T-cell (primary cell): ENCODE results near the gene DIPK1B. TPM values are rescaled to one million over a fixed set of nuclear protein-coding genes. Genes with fewer than 3 reads are reported as not detected.
A peak's percentile ranks its signal among the peaks of the same experiment; 100 is the strongest.

Experiments used
- ATAC-seq, 4 experiments: fragments of 200-7000 bp in 3 of 4; fragments of 150-1000 bp in 1 of 4; cut with Tn5 transposase; replicated peaks in 1 of 4; 1 replicate in 3 of 4; 2 replicates in 1 of 4; pipeline ENCODE4 v1.10.0; 2021; ENCODE audit warnings: moderate library complexity in 3 of 4, mild to moderate bottlenecking in 2 of 4, moderate number of reproducible peaks in 1 of 4
- CTCF ChIA-PET, 2 donors: fragments of 300-600 bp; sonication (Branson Sonifier 250); formaldehyde crosslinking; loops; one replicate each; lab custom pipeline; 2022; ENCODE audit warnings: antibody characterized with exemption in 2 of 2; lab: Charles Lee
- POLR2A ChIA-PET, 2 donors: fragments of 300-600 bp; sonication (Branson Sonifier 250); formaldehyde crosslinking; loops; one replicate each; lab custom pipeline; 2022; ENCODE audit warnings: antibody characterized with exemption in 2 of 2; lab: Charles Lee
- DNase-seq, 35 experiments: peaks; one replicate each; pipeline versions ENCODE4 v3.0.0 to v3.0.0-alpha.2; 2013 to 2023
- H3K27ac ChIP-seq: one replicate; pipeline ENCODE4 v1.5.1; 2013; ENCODE audit warnings: low read length
- H3K27me3 ChIP-seq, 2 experiments: replicated peaks in 1 of 2; 1 replicate in 1 of 2; 2 replicates in 1 of 2; pipeline versions ENCODE4 v1.6.1 to v1.7.0; 2013; ENCODE audit warnings: low read length in 1 of 2, mixed read lengths in 1 of 2; ENCODE audit not compliant: control insufficient read depth in 2 of 2, insufficient read depth in 2 of 2; ENCODE audit errors: extremely low read depth in 1 of 2
- H3K36me3 ChIP-seq, 2 donors: 1 replicate in 1 of 2; 2 replicates in 1 of 2; pipeline versions ENCODE4 v1.6.1 to v1.7.0; 2013; ENCODE audit warnings: low read length in 1 of 2; ENCODE audit not compliant: control insufficient read depth in 2 of 2, insufficient read depth in 1 of 2; ENCODE audit errors: extremely low read depth in 1 of 2
- H3K4me1 ChIP-seq, 2 experiments: 1 replicate in 1 of 2; 2 replicates in 1 of 2; pipeline versions ENCODE4 v1.6.1 to v1.7.0; 2013; ENCODE audit warnings: low read length in 2 of 2, mixed read lengths in 1 of 2; ENCODE audit not compliant: insufficient read depth in 2 of 2, control insufficient read depth in 1 of 2; ENCODE audit errors: extremely low read depth in 1 of 2
- H3K4me3 ChIP-seq, 2 donors: 1 replicate in 1 of 2; 2 replicates in 1 of 2; pipeline versions ENCODE4 v1.5.1 to v1.7.0; 2013; ENCODE audit warnings: mild to moderate bottlenecking in 2 of 2, low read length in 1 of 2, moderate library complexity in 1 of 2; ENCODE audit not compliant: control insufficient read depth in 1 of 2; ENCODE audit errors: extremely low read depth in 1 of 2
- H3K9me3 ChIP-seq: 2 replicates; pipeline ENCODE4 v1.7.0; 2013
- H3K27ac Mint-ChIP-seq, 2 donors: one replicate each; pipeline ENCODE4 v1.8.0; 2020 to 2021; ENCODE audit warnings: mild to moderate bottlenecking in 2 of 2, mixed read lengths in 2 of 2
- H3K27me3 Mint-ChIP-seq, 2 donors: one replicate each; pipeline ENCODE4 v1.8.0; 2021 to 2022; ENCODE audit warnings: mixed read lengths in 2 of 2
- H3K36me3 Mint-ChIP-seq: one replicate; pipeline ENCODE4 v1.8.0; 2021; ENCODE audit warnings: mixed read lengths
- H3K4me1 Mint-ChIP-seq, 3 donors: one replicate each; pipeline ENCODE4 v1.8.0; 2020 to 2022; ENCODE audit warnings: mixed read lengths in 3 of 3, mild to moderate bottlenecking in 1 of 3
- H3K4me3 Mint-ChIP-seq, 3 donors: one replicate each; pipeline ENCODE4 v1.8.0; 2020 to 2022; ENCODE audit warnings: mild to moderate bottlenecking in 3 of 3, mixed read lengths in 3 of 3, moderate library complexity in 3 of 3
- H3K9me3 Mint-ChIP-seq, 3 donors: one replicate each; pipeline ENCODE4 v1.8.0; 2020 to 2022; ENCODE audit warnings: mixed read lengths in 3 of 3
- WGBS: methylation state at CpG from one replicate; pipeline ENCODE4 v1.1.5; 2013; ENCODE audit warnings: missing lambda C conversion rate; ENCODE audit not compliant: insufficient coverage; 5-methylcytosine and 5-hydroxymethylcytosine counted together
- total RNA-seq, 35 experiments: library from RNA in 6 of 35; stranded (reverse) in 6 of 35; fragments of 120-200 nt in 1 of 35; gene quantifications; one replicate each; pipeline versions ENCODE4 v1.2.1 to v1.2.4 and lab custom pipeline; 2013 to 2026

The DIPK1B gene
- total RNA-seq, 5 donors from 2014 or later (not counting 1 experiment from before 2014, with no cell fraction given): 0.25 to 2.1 (median 0.77) TPM

- Histone ChIP-seq H3K27me3 (peaks cover 0 to 70% of the 10 kb centered on the region in 2 experiments), H3K27ac (no peak overlapping the region), H3K4me1 (peaks cover 0 to 27% of the 10 kb centered on the region in 2 experiments), H3K36me3 (no peaks in the 10 kb centered on the region), H3K9me3 (no peaks in the 10 kb centered on the region), H3K4me3 (no peak overlapping the region)
- peaks cover 0 to 19% of the 10 kb centered on the region in 2 donors for H3K27me3 Mint-ChIP-seq
- WGBS: 85% methylated on average over 14 of the region's 23 CpGs
- no peak overlapping the region for H3K27ac Mint-ChIP-seq
- POLR2A ChIA-PET: no interaction called here
- ATAC-seq (no peak), DNase-seq (no peak)
- CTCF ChIA-PET: no interaction called here
- no peaks in the 10 kb centered on the region for H3K36me3 Mint-ChIP-seq
- peak overlapping the region in 1 of 3 donors; percentile 24 for H3K4me3 Mint-ChIP-seq
- H3K4me1 Mint-ChIP-seq: peaks cover 15 to 22% (median 16%) of the 10 kb centered on the region in 3 donors
- H3K9me3 Mint-ChIP-seq: no peaks in the 10 kb centered on the region
Measured at GRCh38 chr9:136697146-136697820, 15.1 kb upstream of the DIPK1B start.

- POLR2A ChIA-PET: no interaction called here
- no peak overlapping the region for H3K4me3 Mint-ChIP-seq
Measured at GRCh38 chr9:136697821-136698526, 14.4 kb upstream of the DIPK1B start.

GRCh38 chr9:136698635-136699246 lies 13.6 kb upstream of the DIPK1B start:
- H3K9me3 Mint-ChIP-seq: no peaks in the 10 kb centered on the region
- H3K36me3 Mint-ChIP-seq: no peaks in the 10 kb centered on the region
- Histone ChIP-seq H3K27me3 (peaks cover 0 to 61% of the 10 kb centered on the region in 2 experiments), H3K27ac (no peak overlapping the region), H3K4me1 (peaks cover 0 to 27% of the 10 kb centered on the region in 2 experiments), H3K4me3 (no peak overlapping the region), H3K36me3 (no peaks in the 10 kb centered on the region), H3K9me3 (no peaks in the 10 kb centered on the region)
- ChIA-PET CTCF (interaction anchor here in 1 of 2 donors (0.9 kb wide), 1 partner anchor 27 kb away, joined by 4 read pairs; no protein-coding TSS in a partner anchor), POLR2A (no interaction called here)
- H3K4me1 Mint-ChIP-seq: peaks cover 15 to 22% (median 16%) of the 10 kb centered on the region in 3 donors
- H3K4me3 Mint-ChIP-seq: no peak overlapping the region
- H3K27ac Mint-ChIP-seq: no peak overlapping the region
- ATAC-seq (no peak), DNase-seq (no peak)
- peaks cover 0 to 12% of the 10 kb centered on the region in 2 donors for H3K27me3 Mint-ChIP-seq
- no CpG with 5 or more reads among the region's 11 CpGs for WGBS

More at GRCh38 chr9:136697821-136698526, 14.4 kb upstream of the DIPK1B start:
- ATAC-seq (no peak), DNase-seq (no peak)
- WGBS: 74% methylated on average over 18 of the region's 20 CpGs
- Histone ChIP-seq H3K9me3 (no peaks in the 10 kb centered on the region), H3K36me3 (no peaks in the 10 kb centered on the region), H3K4me3 (no peak overlapping the region), H3K27ac (no peak overlapping the region), H3K27me3 (peaks cover 0 to 67% of the 10 kb centered on the region in 2 experiments), H3K4me1 (peaks cover 0 to 27% of the 10 kb centered on the region in 2 experiments)
- CTCF ChIA-PET: interaction anchor here in 1 of 2 donors (0.9 kb wide), 1 partner anchor 27 kb away, joined by 4 read pairs; no protein-coding TSS in a partner anchor
- no peaks in the 10 kb centered on the region for H3K9me3 Mint-ChIP-seq
- no peaks in the 10 kb centered on the region for H3K36me3 Mint-ChIP-seq
- peaks cover 15 to 22% (median 16%) of the 10 kb centered on the region in 3 donors for H3K4me1 Mint-ChIP-seq
- no peak overlapping the region for H3K27ac Mint-ChIP-seq
- peaks cover 0 to 16% of the 10 kb centered on the region in 2 donors for H3K27me3 Mint-ChIP-seq

GRCh38 chr9:136700304-136700703 lies 12.1 kb upstream of the DIPK1B start:
- peaks cover 0 to 27% of the 10 kb centered on the region in 2 experiments for H3K4me1 ChIP-seq
- 94% methylated on average over 8 of the region's 13 CpGs for WGBS
- no peaks in the 10 kb centered on the region for H3K9me3 ChIP-seq
- ChIA-PET POLR2A (no interaction called here), CTCF (interaction anchor here in 1 of 2 donors (0.7 to 1.1 kb wide), 2 partner anchors 27 to 29 kb away, joined by 4 to 5 read pairs; no protein-coding TSS in a partner anchor)
- peak overlapping the region; percentile 9 to 75 (median 21) for H3K4me3 Mint-ChIP-seq
- DNase-seq (no peak), ATAC-seq (no peak)
- no peak overlapping the region for H3K27ac ChIP-seq
- no peaks in the 10 kb centered on the region for H3K36me3 ChIP-seq
- peaks cover 0 to 54% of the 10 kb centered on the region in 2 experiments for H3K27me3 ChIP-seq
- H3K27ac Mint-ChIP-seq: no peak overlapping the region
- H3K4me1 Mint-ChIP-seq: peaks cover 15 to 22% (median 16%) of the 10 kb centered on the region in 3 donors
- H3K27me3 Mint-ChIP-seq: peaks cover 0 to 9% of the 10 kb centered on the region in 2 donors
- H3K36me3 Mint-ChIP-seq: no peaks in the 10 kb centered on the region
- H3K9me3 Mint-ChIP-seq: no peaks in the 10 kb centered on the region
- no peak overlapping the region for H3K4me3 ChIP-seq

GRCh38 chr9:136700959-136701667 lies 11.3 kb upstream of the DIPK1B start:
- Histone ChIP-seq H3K36me3 (no peaks in the 10 kb centered on the region), H3K27ac (no peak overlapping the region), H3K9me3 (no peaks in the 10 kb centered on the region), H3K27me3 (peaks cover 0 to 48% of the 10 kb centered on the region in 2 experiments), H3K4me1 (peaks cover 0 to 21% of the 10 kb centered on the region in 2 experiments), H3K4me3 (peak overlapping the region; percentile 34 to 60)
- peaks cover 15 to 22% (median 16%) of the 10 kb centered on the region in 3 donors for H3K4me1 Mint-ChIP-seq
- ChIA-PET POLR2A (interaction anchor here (0.5 to 0.6 kb wide), 3 partner anchors 11 to 299 kb away, joined by 3 to 7 read pairs (median 4); no protein-coding TSS in a partner anchor), CTCF (interaction anchor here (0.6 to 1.1 kb wide), 5 partner anchors 10 to 28 kb away, joined by 3 to 5 read pairs (median 4); no protein-coding TSS in a partner anchor)
- peak overlapping the region; percentile 68 to 80 (median 75) for H3K4me3 Mint-ChIP-seq
- H3K27ac Mint-ChIP-seq: peak overlapping the region; percentile 55 to 56
- peak; percentile 73 to 85 (median 74) for ATAC-seq
- H3K36me3 Mint-ChIP-seq: no peaks in the 10 kb centered on the region
- no peaks in the 10 kb centered on the region for H3K9me3 Mint-ChIP-seq
- H3K27me3 Mint-ChIP-seq: peaks cover 0 to 13% of the 10 kb centered on the region in 2 donors
- WGBS: under 1% methylated on average over 37 of the region's 38 CpGs
- peak; percentile 15 to 78 (median 53) for DNase-seq
